ENCODE results near the gene TPST2.

TPST2 gene

GRCh38 chr22:26634189-26634588 is 44.3 kb upstream of the TPST2 start:
- Histone ChIP-seq H3K9me3 (replicated peaks; ENCODE audit: insufficient read depth, low read length) (no peaks in the 10 kb centered on the region), H3K4me3 (ENCODE audit: low read length) (no peak overlapping the region), H3K79me2 (ENCODE audit: low read length) (no peaks in the 10 kb centered on the region), H3K36me3 (replicated peaks; ENCODE audit: insufficient read depth, low read length) (no peaks in the 10 kb centered on the region), H3K27ac (ENCODE audit: low read length) (no peak overlapping the region), H3K27me3 (replicated peaks; ENCODE audit: insufficient read depth, low read length) (no peaks in the 10 kb centered on the region), H4K20me1 (ENCODE audit: insufficient read depth, low read length) (no peaks in the 10 kb centered on the region), H2AFZ (ENCODE audit: low read length) (no peak overlapping the region), H3K9me2 (replicated peaks; ENCODE audit: insufficient read depth, low read length) (no peaks in the 10 kb centered on the region), H3K4me1 (ENCODE audit: low read length) (0 out of 2 replicates have a peak, but pooled peaks cover 6% of the 10 kb centered on the region), H3K4me2 (ENCODE audit: low read depth, low read length) (no peak overlapping the region), H3F3A (ENCODE audit: insufficient read depth, low read length) (no peaks in the 10 kb centered on the region), H3K9ac (ENCODE audit: low read length) (no peak overlapping the region)
- no peak for DNase-seq
- TF ChIP-seq EZH2phosphoT487 (IDR thresholded peaks at IDR 0.05; ENCODE audit: low read length) (no peak), EZH2 (optimal IDR thresholded peaks at IDR 0.05; ENCODE audit: low read depth, low read length) (no peak), CTCF (IDR thresholded peaks at IDR 0.05; ENCODE audit: low read length) (no peak)

- H3K9me3 ChIP-seq (replicated peaks; ENCODE audit: insufficient read depth, low read length), result no peaks in the 10 kb centered on the region
- no peaks in the 10 kb centered on the region for H3K79me2 ChIP-seq (ENCODE audit: low read length)
- no peak for DNase-seq
- peaks cover 14% of the 10 kb centered on the region; the same call in 1 of the 2 replicates for H3K4me1 ChIP-seq (ENCODE audit: low read length)
- H3K4me2 ChIP-seq (ENCODE audit: low read depth, low read length), result no peak overlapping the region
- no peaks in the 10 kb centered on the region for H3K27me3 ChIP-seq (replicated peaks; ENCODE audit: insufficient read depth, low read length)
- H4K20me1 ChIP-seq (ENCODE audit: insufficient read depth, low read length), result no peaks in the 10 kb centered on the region
- no peak overlapping the region for H2AFZ ChIP-seq (ENCODE audit: low read length)
- H3K36me3 ChIP-seq (replicated peaks; ENCODE audit: insufficient read depth, low read length), result no peaks in the 10 kb centered on the region
- no peak overlapping the region for H3K4me3 ChIP-seq (ENCODE audit: low read length)
- H3K27ac ChIP-seq (ENCODE audit: low read length), result no peak overlapping the region
- H3F3A ChIP-seq (ENCODE audit: insufficient read depth, low read length), result no peaks in the 10 kb centered on the region
- H3K9ac ChIP-seq (ENCODE audit: low read length), result no peak overlapping the region
- no peak for TF ChIP-seq EZH2phosphoT487 (IDR thresholded peaks at IDR 0.05; ENCODE audit: low read length)
- no peak for TF ChIP-seq CTCF (IDR thresholded peaks at IDR 0.05; ENCODE audit: low read length)
- TF ChIP-seq EZH2 (optimal IDR thresholded peaks at IDR 0.05; ENCODE audit: low read depth, low read length), result no peak
- H3K9me2 ChIP-seq (replicated peaks; ENCODE audit: insufficient read depth, low read length), result no peaks in the 10 kb centered on the region
Measured at GRCh38 chr22:26632422-26633155, 42.7 kb upstream of the TPST2 start.

- no peaks in the 10 kb centered on the region for H3K9me3 ChIP-seq (replicated peaks; ENCODE audit: insufficient read depth, low read length)
- H3K36me3 ChIP-seq (replicated peaks; ENCODE audit: insufficient read depth, low read length), result no peaks in the 10 kb centered on the region
- DNase-seq, result no peak
- no peak overlapping the region for H3K4me2 ChIP-seq (ENCODE audit: low read depth, low read length)
- H3K4me3 ChIP-seq (ENCODE audit: low read length), result no peak overlapping the region
- H3K9me2 ChIP-seq (replicated peaks; ENCODE audit: insufficient read depth, low read length), result no peaks in the 10 kb centered on the region
- H4K20me1 ChIP-seq (ENCODE audit: insufficient read depth, low read length), result no peaks in the 10 kb centered on the region
- H3K9ac ChIP-seq (ENCODE audit: low read length), result no peak overlapping the region
- H3K27ac ChIP-seq (ENCODE audit: low read length), result no peak overlapping the region
- H3K27me3 ChIP-seq (replicated peaks; ENCODE audit: insufficient read depth, low read length), result no peaks in the 10 kb centered on the region
- H3K79me2 ChIP-seq (ENCODE audit: low read length), result no peaks in the 10 kb centered on the region
- TF ChIP-seq CTCF (IDR thresholded peaks at IDR 0.05; ENCODE audit: low read length) (no peak), EZH2 (optimal IDR thresholded peaks at IDR 0.05; ENCODE audit: low read depth, low read length) (no peak), EZH2phosphoT487 (IDR thresholded peaks at IDR 0.05; ENCODE audit: low read length) (no peak)
- H2AFZ ChIP-seq (ENCODE audit: low read length), result no peak overlapping the region
- 0 out of 2 replicates have a peak, but pooled peaks cover 7% of the 10 kb centered on the region for H3F3A ChIP-seq (ENCODE audit: insufficient read depth, low read length)
- peaks cover 19% of the 10 kb centered on the region; the same call in 1 of the 2 replicates for H3K4me1 ChIP-seq (ENCODE audit: low read length)
Measured at GRCh38 chr22:26631282-26631681, 41.4 kb upstream of the TPST2 start.
